ENCODE results near the gene LIMS2. TPM values are rescaled to one million over a fixed set of nuclear protein-coding genes. Genes with fewer than 3 reads are reported as not detected.
A peak's percentile ranks its signal among the peaks of the same experiment; 100 is the strongest.

Gene LIMS2
- total RNA-seq, 2 donors from 2014 or later: 177 to 246 TPM

- H3K27ac ChIP-seq: no peak overlapping the region
- ATAC-seq (ENCODE audit: insufficient number of reproducible peaks, low FRiP score, low read depth): no peak
These were observed 6.3 kb downstream of the LIMS2 start for GRCh38 chr2:127669056-127669455.

GRCh38 chr2:127665267-127665893, 9.9 kb downstream of the LIMS2 start:
- H3K27ac ChIP-seq: peak overlapping the region in 1 of 2 donors; percentile 74
- no peak for TF ChIP-seq CTCF (IDR thresholded peaks at IDR 0.05)
- peak overlapping the region; percentile 70 for H3K4me3 ChIP-seq
- H3K27me3 ChIP-seq (replicated peaks; ENCODE audit: insufficient read depth): no peaks in the 10 kb centered on the region
- no peak for DNase-seq (ENCODE audit: low spot score)
- peaks cover 57 to 66% of the 10 kb centered on the region in 2 donors for H3K4me1 ChIP-seq (ENCODE audit: control insufficient read depth in 1 of 2, low read depth in 2 of 2)
- no peaks in the 10 kb centered on the region for H3K9me3 ChIP-seq
- no peak for ATAC-seq (ENCODE audit: insufficient number of reproducible peaks, low FRiP score, low read depth)
- no peaks in the 10 kb centered on the region for H3K36me3 ChIP-seq

More at GRCh38 chr2:127669056-127669455, 6.3 kb downstream of the LIMS2 start:
- H3K4me3 ChIP-seq: no peak overlapping the region
- no peaks in the 10 kb centered on the region for H3K36me3 ChIP-seq
- DNase-seq (ENCODE audit: low spot score): no peak
- H3K4me1 ChIP-seq (ENCODE audit: control insufficient read depth in 1 of 2, low read depth in 2 of 2): peaks cover 45 to 54% of the 10 kb centered on the region in 2 donors
- no peaks in the 10 kb centered on the region for H3K9me3 ChIP-seq
- no peak for TF ChIP-seq CTCF (IDR thresholded peaks at IDR 0.05)
- H3K27me3 ChIP-seq (replicated peaks; ENCODE audit: insufficient read depth): no peaks in the 10 kb centered on the region

GRCh38 chr2:127664895-127665225, 10.5 kb downstream of the LIMS2 start:
- H3K4me1 ChIP-seq (ENCODE audit: control insufficient read depth in 1 of 2, low read depth in 2 of 2): peaks cover 59 to 71% of the 10 kb centered on the region in 2 donors
- H3K9me3 ChIP-seq: no peaks in the 10 kb centered on the region
- H3K27ac ChIP-seq: peak overlapping the region; percentile 40 to 74
- DNase-seq (ENCODE audit: low spot score) (no peak), ATAC-seq (ENCODE audit: insufficient number of reproducible peaks, low FRiP score, low read depth) (no peak)
- H3K4me3 ChIP-seq: peak overlapping the region; percentile 70
- no peaks in the 10 kb centered on the region for H3K27me3 ChIP-seq (replicated peaks; ENCODE audit: insufficient read depth)
- no peaks in the 10 kb centered on the region for H3K36me3 ChIP-seq
- TF ChIP-seq CTCF (IDR thresholded peaks at IDR 0.05): no peak

- ATAC-seq (ENCODE audit: insufficient number of reproducible peaks, low FRiP score, low read depth) (no peak), DNase-seq (ENCODE audit: low spot score) (no peak)
- Histone ChIP-seq H3K4me1 (ENCODE audit: control insufficient read depth in 1 of 2, low read depth in 2 of 2) (peaks cover 61 to 76% of the 10 kb centered on the region in 2 donors), H3K36me3 (no peaks in the 10 kb centered on the region), H3K27me3 (replicated peaks; ENCODE audit: insufficient read depth) (no peaks in the 10 kb centered on the region), H3K27ac (peak overlapping the region; percentile 44 to 74), H3K4me3 (peak overlapping the region; percentile 70), H3K9me3 (no peaks in the 10 kb centered on the region)
- TF ChIP-seq CTCF (IDR thresholded peaks at IDR 0.05): no peak
These were observed 11.1 kb downstream of the LIMS2 start for GRCh38 chr2:127664065-127664894.

GRCh38 chr2:127663566-127664064, 11.7 kb downstream of the LIMS2 start:
- H3K4me1 ChIP-seq (ENCODE audit: control insufficient read depth in 1 of 2, low read depth in 2 of 2): peaks cover 61 to 78% of the 10 kb centered on the region in 2 donors

More at GRCh38 chr2:127663566-127664064, 11.7 kb downstream of the LIMS2 start:
- Histone ChIP-seq H3K27me3 (replicated peaks; ENCODE audit: insufficient read depth) (no peaks in the 10 kb centered on the region), H3K36me3 (no peaks in the 10 kb centered on the region), H3K9me3 (no peaks in the 10 kb centered on the region), H3K4me3 (peak overlapping the region; percentile 70), H3K27ac (peak overlapping the region; percentile 44 to 74)
- no peak for TF ChIP-seq CTCF (IDR thresholded peaks at IDR 0.05)
- no peak for ATAC-seq (ENCODE audit: insufficient number of reproducible peaks, low FRiP score, low read depth)
- no peak for DNase-seq (ENCODE audit: low spot score)
